ENCODE results near the gene MYBPC1. TPM values are rescaled to one million over a fixed set of nuclear protein-coding genes. Genes with fewer than 3 reads are reported as not detected.
A peak's percentile ranks its signal among the peaks of the same experiment; 100 is the strongest.

The MYBPC1 gene
- total and polyA plus RNA-seq, 9 of the 15 experiments (the other 6 are each of a cell fraction or from before 2014, with no cell fraction given): not detected

- TF ChIP-seq KLF16 (IDR thresholded peaks at IDR 0.05) (no peak), TGIF2 (CRISPR knock-in tag; IDR thresholded peaks at IDR 0.05) (peak; percentile 56; the same call in 1 of the 2 replicates), ELF2 (CRISPR knock-in tag; IDR thresholded peaks at IDR 0.05) (no peak), ZNF444 (CRISPR knock-in tag; IDR thresholded peaks at IDR 0.05) (no peak), GTF2E2 (tag; IDR thresholded peaks at IDR 0.05) (peak; percentile 55; the same call in 1 of the 2 replicates), SMAD2 (IDR thresholded peaks at IDR 0.05; ENCODE audit: low read depth, low read length) (no peak), MITF (IDR thresholded peaks at IDR 0.05) (no peak), MYBL2 (IDR thresholded peaks at IDR 0.05; ENCODE audit: low read depth) (no peak; the same call in 1 of the 2 replicates), MYBL2 (CRISPR knock-in tag; IDR thresholded peaks at IDR 0.05; ENCODE audit: borderline replicate concordance) (no peak), SRSF7 (optimal IDR thresholded peaks at IDR 0.05; ENCODE audit: low read depth, low read length) (no peak), SNRNP70 (optimal IDR thresholded peaks at IDR 0.05; ENCODE audit: low read depth, low read length) (no peak), KDM5B (IDR thresholded peaks at IDR 0.05; ENCODE audit: insufficient replicate concordance, low read depth, low read length) (no peak), ZNF561 (CRISPR knock-in tag; conservative IDR thresholded peaks at IDR 0.05) (no peak), SAFB (IDR thresholded peaks at IDR 0.05; ENCODE audit: borderline replicate concordance, low read depth, low read length) (peak; percentile 88), ESRRB (CRISPR knock-in tag; IDR thresholded peaks at IDR 0.05; ENCODE audit: borderline replicate concordance) (no peak), RBM25 (IDR thresholded peaks at IDR 0.05; ENCODE audit: low read depth, low read length, severe bottlenecking) (no peak), ZBTB17 (CRISPR knock-in tag; IDR thresholded peaks at IDR 0.05) (peak; percentile 74)
- TF ChIP-seq, protein P1, sequence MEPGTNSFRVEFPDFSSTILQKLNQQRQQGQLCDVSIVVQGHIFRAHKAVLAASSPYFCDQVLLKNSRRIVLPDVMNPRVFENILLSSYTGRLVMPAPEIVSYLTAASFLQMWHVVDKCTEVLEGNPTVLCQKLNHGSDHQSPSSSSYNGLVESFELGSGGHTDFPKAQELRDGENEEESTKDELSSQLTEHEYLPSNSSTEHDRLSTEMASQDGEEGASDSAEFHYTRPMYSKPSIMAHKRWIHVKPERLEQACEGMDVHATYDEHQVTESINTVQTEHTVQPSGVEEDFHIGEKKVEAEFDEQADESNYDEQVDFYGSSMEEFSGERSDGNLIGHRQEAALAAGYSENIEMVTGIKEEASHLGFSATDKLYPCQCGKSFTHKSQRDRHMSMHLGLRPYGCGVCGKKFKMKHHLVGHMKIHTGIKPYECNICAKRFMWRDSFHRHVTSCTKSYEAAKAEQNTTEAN (CRISPR knock-in tag; IDR thresholded peaks at IDR 0.05): no peak
- TF ChIP-seq, protein P2, sequence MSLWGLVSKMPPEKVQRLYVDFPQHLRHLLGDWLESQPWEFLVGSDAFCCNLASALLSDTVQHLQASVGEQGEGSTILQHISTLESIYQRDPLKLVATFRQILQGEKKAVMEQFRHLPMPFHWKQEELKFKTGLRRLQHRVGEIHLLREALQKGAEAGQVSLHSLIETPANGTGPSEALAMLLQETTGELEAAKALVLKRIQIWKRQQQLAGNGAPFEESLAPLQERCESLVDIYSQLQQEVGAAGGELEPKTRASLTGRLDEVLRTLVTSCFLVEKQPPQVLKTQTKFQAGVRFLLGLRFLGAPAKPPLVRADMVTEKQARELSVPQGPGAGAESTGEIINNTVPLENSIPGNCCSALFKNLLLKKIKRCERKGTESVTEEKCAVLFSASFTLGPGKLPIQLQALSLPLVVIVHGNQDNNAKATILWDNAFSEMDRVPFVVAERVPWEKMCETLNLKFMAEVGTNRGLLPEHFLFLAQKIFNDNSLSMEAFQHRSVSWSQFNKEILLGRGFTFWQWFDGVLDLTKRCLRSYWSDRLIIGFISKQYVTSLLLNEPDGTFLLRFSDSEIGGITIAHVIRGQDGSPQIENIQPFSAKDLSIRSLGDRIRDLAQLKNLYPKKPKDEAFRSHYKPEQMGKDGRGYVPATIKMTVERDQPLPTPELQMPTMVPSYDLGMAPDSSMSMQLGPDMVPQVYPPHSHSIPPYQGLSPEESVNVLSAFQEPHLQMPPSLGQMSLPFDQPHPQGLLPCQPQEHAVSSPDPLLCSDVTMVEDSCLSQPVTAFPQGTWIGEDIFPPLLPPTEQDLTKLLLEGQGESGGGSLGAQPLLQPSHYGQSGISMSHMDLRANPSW (CRISPR knock-in tag; IDR thresholded peaks at IDR 0.05): no peak
- TF ChIP-seq, protein P3, sequence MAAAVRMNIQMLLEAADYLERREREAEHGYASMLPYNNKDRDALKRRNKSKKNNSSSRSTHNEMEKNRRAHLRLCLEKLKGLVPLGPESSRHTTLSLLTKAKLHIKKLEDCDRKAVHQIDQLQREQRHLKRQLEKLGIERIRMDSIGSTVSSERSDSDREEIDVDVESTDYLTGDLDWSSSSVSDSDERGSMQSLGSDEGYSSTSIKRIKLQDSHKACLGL (CRISPR knock-in tag; IDR thresholded peaks at IDR 0.05; ENCODE audit: borderline replicate concordance, poor library complexity, severe bottlenecking): no peak
- TF ChIP-seq, protein P4, sequence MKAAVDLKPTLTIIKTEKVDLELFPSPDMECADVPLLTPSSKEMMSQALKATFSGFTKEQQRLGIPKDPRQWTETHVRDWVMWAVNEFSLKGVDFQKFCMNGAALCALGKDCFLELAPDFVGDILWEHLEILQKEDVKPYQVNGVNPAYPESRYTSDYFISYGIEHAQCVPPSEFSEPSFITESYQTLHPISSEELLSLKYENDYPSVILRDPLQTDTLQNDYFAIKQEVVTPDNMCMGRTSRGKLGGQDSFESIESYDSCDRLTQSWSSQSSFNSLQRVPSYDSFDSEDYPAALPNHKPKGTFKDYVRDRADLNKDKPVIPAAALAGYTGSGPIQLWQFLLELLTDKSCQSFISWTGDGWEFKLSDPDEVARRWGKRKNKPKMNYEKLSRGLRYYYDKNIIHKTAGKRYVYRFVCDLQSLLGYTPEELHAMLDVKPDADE (conservative IDR thresholded peaks at IDR 0.05; ENCODE audit: control insufficient read depth, low read depth, low read length): no peak
Measured at GRCh38 chr12:101697930-101698799, 103.4 kb downstream of the MYBPC1 start (continued).

Measured in K562 (cell line).